Urothelium cell line (cell line): ENCODE measurements around the gene PSMD13.
"Not testable (repeated sequence)": the region's sequence is repeated elsewhere in the genome, so short reads cannot be mapped to it uniquely, and the experiment has no call there.

ENCODE experiments used
- DNase-seq: peaks from one replicate; pipeline ENCODE4 v3.0.0; 2011; ENCODE audit warnings: low spot score, mixed read lengths
- FAIRE-seq: peaks from 2 replicates; lab custom pipeline; 2011; peaks lifted over from hg19 to GRCh38; lab: Jason Lieb, UNC

The PSMD13 gene

GRCh38 chr11:241634-242033, 4.9 kb downstream of the PSMD13 start:
- no peak for DNase-seq
- no peak for FAIRE-seq

- DNase-seq (no peak), FAIRE-seq (no peak)
These were observed 7.6 kb downstream of the PSMD13 start for GRCh38 chr11:244376-244775.

- DNase-seq: no peak
These were observed 12.3 kb downstream of the PSMD13 start for GRCh38 chr11:249062-249461.

GRCh38 chr11:250274-250673, 13.5 kb downstream of the PSMD13 start:
- no peak for DNase-seq
- FAIRE-seq: no peak

More at GRCh38 chr11:249062-249461, 12.3 kb downstream of the PSMD13 start:
- FAIRE-seq: no peak

GRCh38 chr11:250740-251299, 14.0 kb downstream of the PSMD13 start:
- DNase-seq (peak; percentile 20), FAIRE-seq (no peak)

- FAIRE-seq: no peak
- no peak for DNase-seq
These were observed 14.8 kb downstream of the PSMD13 start for GRCh38 chr11:251550-251949.

GRCh38 chr11:252666-253065, 15.9 kb downstream of the PSMD13 start:
- FAIRE-seq (no peak), DNase-seq (no peak)

- no peak for DNase-seq
- FAIRE-seq: no peak
These were observed 16.5 kb downstream of the PSMD13 start for GRCh38 chr11:253160-253885.

GRCh38 chr11:253886-254270, 17.1 kb downstream of the PSMD13 start:
- DNase-seq: no peak
- no peak for FAIRE-seq

GRCh38 chr11:255176-255575, 18.4 kb downstream of the PSMD13 start:
- FAIRE-seq (no peak), DNase-seq (no peak)

GRCh38 chr11:255816-256215, 19.0 kb downstream of the PSMD13 start:
- DNase-seq (no peak), FAIRE-seq (no peak)

GRCh38 chr11:256952-257737, 20.4 kb downstream of the PSMD13 start:
- no peak for FAIRE-seq
- no peak for DNase-seq

- FAIRE-seq: no peak
These were observed 21.2 kb downstream of the PSMD13 start for GRCh38 chr11:257766-258493.

GRCh38 chr11:259413-259812, 22.6 kb downstream of the PSMD13 start:
- no peak for FAIRE-seq

More at GRCh38 chr11:257766-258493, 21.2 kb downstream of the PSMD13 start:
- no peak for DNase-seq

GRCh38 chr11:261624-262023, 24.8 kb downstream of the PSMD13 start:
- DNase-seq (no peak), FAIRE-seq (no peak)

More at GRCh38 chr11:259413-259812, 22.6 kb downstream of the PSMD13 start:
- no peak for DNase-seq

- DNase-seq: no peak
- FAIRE-seq: no peak
These were observed 30.1 kb downstream of the PSMD13 start for GRCh38 chr11:266676-267439.

- FAIRE-seq (no peak), DNase-seq (no peak)
These were observed 30.8 kb downstream of the PSMD13 start for GRCh38 chr11:267491-267994.

- not testable (repeated sequence) for FAIRE-seq, DNase-seq
These were observed 32.0 kb downstream of the PSMD13 start for GRCh38 chr11:268716-269145.

GRCh38 chr11:269146-269890, 32.5 kb downstream of the PSMD13 start:
- DNase-seq (no peak), FAIRE-seq (no peak)
